GOT3 (cell line): Measurements from ENCODE around the gene KHSRP.
"Not testable (repeated sequence)": the region's sequence is repeated elsewhere in the genome, so short reads cannot be mapped to it uniquely, and the experiment has no call there.

ENCODE experiments used
- DNase-seq: peaks from one replicate; lab custom pipeline; 2025; ENCODE audit warnings: mixed read lengths; lab: John Stamatoyannopoulos, UW

Gene KHSRP

GRCh38 chr19:6417713-6418561 is 6.7 kb downstream of the KHSRP start:
- no peak for DNase-seq

DNA sequence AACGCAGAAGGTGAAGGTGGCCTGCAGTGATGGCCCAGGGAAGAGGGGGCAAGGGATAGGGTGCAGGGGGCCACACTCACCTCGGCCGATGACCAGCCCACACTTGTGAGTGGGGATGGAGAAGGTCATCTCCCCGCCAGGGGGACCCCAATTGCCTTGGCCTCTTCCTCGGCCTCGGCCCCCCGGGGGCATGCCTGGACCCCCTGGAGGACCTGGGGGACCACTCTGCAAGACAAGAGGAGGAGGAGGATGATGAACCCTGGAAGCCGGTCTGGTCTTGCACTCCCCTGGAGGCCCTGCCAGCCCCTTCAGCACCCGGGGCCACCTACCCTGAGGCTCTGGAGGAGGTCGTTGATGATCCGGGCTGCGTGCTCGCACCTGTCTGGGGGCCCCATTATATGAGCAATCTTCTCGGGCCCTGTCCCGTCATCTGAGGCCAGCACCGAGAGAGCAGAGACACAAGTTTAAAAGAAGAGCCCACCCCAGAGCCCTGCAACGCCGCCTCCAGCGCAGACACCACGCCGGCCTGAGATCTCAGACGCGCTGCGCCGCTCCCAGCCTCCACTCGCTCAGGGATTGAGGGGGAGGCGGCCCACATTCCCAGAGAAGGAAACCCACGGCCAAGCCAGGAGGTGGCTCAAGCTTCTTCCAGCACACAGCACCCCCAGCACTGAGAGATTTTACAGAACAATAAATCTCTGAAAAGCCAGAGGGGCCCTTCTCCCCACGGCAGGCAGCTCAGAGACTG is 7.8 kb downstream of the KHSRP start:
- no peak for DNase-seq

DNA sequence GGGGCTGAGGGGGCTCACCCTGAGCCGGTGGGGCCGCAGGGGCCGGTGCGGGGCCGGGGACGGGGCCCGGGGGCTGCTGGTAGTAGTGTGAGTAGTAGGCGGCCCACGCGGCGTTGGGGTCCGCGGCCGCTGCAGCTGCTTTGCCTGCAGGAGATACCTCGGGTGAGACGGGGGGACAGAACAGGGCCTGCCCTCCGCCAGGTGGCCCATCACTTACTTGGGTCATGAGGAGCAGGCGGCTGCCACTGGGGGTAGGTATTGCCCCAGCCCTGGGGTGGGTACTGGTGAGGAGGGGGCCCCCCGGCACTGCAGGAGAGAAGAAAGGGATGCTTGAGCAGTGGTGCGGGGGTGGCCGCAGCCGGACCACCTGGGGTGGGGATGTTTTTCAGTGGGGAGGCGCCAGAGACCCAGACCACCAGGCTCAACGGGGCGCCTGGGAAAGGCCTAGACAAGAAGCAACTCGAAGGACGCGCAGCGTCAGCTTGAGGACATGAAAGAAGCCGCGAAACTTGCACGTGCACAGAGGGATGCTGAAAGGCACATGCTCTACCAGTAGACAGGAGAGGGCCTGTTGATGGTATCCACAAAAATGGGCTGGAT is 8.9 kb downstream of the KHSRP start:
- no peak for DNase-seq

DNA sequence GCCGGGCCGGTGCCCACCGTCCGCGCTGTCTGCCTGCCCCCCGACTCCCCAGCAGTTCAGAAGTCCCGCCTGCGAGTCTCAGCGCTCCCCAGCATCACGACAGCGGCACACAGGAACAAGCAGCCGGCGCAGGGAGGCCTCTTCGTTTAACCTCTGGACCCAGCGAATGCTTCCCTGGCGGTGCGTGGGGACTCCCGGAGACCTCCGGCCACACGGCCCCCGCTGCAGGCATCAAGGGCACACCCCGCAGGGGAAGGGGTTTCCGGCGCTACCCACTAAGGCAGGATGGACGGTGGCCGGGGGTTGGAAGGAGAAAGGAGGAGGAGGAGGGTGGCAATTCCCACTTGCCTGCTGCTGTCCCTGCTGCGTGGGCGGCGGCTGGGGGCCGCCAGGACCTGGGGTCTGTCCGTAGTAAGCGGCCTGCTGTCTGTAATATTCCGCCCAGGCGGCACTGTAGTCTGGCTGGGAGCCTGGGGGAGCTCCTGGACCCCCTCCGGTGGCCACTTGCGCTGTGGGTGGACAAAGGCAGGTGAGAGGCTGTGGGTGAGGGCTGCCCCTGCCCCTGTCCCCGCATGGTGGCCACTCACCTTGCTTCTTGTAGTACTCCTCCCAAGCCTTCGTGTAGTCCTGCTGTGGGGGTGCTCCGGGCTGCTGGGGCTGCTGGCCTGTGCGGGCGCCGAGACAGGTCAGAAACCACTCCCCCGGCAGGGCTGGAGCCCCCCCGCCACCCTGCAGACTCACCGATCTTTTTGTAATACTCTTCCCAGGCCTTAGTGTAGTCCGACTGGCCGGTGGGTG is 9.6 kb downstream of the KHSRP start:
- no peak for DNase-seq

DNA sequence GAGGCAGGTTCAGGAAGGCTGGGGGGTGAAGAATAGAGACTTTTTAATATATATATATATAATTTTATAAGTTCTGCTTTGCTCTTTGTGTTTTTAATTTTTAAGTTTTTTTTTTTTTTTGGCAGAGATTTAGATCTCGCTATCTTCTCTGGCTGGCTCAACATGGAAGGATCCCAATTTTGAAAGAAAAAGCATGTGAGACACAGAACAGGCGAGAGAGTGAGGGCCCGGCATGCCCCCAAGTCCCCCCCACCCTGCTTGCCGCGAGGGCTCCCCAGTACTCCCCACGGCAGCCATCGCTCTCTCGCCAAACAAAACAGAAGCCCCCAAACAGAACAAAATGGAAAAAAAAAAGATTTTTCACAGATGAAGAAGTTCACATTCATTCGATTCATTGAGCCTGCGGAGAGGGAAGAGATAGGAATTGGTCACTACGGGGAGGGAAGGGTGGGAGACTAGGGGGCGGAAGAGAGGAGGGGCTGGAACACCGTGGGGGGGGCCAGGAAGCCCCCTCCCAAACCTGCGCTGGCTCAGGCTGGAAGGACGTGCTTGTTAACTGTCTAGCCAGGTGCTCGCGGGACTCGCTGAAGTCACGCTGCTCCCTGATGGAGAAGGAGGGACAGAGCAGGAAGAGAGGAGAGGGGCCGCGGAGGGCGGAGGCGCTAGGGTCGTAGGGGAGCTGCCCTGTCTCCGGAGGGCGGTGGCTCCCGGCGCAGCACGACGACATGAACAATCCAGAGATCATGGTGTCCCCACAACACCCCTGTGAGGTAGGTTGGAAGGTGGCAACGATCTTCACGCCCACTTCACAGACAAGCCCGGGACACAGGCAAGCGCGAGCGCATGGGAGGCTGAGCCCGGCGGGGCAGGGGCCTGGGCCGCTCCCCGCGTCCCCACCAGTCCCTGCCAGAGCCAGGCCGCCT is 10.6 kb downstream of the KHSRP start:
- no peak for DNase-seq

- no peak for DNase-seq
Measured at GRCh38 chr19:6413291-6413690, 11.3 kb downstream of the KHSRP start.

- DNase-seq, result no peak
Measured at GRCh38 chr19:6412447-6413091, 12.0 kb downstream of the KHSRP start.

GRCh38 chr19:6412061-6412446 is 12.6 kb downstream of the KHSRP start:
- DNase-seq, result no peak

DNA sequence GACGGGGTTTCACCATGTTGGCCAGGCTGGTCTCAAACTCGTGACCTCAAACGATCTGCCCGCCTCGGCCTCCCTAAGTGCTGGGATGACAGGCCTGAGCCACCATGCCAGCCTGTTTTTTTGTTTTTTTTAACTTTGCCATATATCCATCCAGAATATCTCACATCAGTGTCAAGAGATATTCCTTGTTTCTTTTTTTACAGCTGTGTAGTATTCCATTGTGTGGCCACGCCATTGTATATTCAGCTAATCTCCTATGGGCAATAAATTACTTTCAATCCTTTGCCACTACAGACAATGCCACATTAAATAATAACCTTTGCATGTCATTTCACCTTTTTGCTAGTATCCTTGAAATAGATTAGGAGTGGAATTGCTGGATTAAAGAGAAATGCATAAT is 15.3 kb downstream of the KHSRP start:
- no peak for DNase-seq

DNA sequence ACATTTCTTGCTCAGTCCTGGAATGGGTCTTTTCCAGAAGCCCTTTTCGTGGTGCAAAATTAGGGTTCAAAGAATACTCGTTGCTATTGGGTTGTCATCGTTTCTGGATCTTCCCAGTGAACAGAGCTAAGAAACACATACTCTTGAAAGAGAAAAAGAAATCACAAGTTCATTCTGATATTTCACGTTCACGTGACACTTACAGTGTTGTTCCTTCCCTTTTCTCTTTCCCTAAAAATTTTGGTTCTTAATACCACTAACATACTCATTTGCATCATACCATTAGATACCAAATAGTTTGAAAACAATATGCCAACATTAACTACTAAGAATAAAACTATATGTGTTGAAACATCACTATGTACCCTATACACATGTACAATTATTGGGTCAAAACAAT is 18.2 kb downstream of the KHSRP start:
- no peak for DNase-seq

DNA sequence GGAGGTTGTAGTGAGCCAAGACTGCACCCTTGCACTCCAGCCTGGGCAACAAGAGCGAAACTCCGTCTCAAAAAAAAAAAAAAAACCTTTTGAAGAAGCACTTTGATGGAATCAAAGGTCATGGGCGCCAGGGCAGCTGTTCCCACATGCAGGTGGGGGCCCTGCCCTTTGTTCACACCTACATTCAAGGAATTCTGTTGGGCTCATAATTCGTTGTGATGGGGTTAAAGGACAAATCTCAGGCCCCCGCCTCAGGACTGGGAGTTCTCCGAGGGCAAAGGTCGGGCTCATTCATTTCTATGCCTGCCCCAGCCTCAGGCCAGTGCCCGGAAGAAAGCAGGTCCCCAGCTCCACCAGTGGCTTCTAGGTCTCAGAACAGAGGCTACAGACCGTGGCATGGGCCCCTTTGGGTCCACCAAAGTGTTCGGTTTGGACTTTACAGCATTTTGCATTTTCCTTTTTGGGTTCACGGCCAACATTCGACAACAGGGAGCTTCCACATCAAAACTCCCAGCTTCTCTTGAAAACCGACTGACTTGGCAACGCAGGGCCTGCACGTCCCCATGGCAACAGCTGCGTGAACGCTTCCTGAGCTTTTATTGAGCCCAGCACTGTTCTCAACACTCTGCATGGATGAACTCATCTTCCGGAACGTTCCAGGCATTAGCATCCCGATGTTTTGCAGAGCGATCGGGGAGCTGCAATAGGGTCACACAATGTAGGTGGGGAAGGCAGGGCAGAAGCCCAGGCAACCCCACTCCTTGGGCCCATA is 21.6 kb downstream of the KHSRP start:
- no peak for DNase-seq

DNA sequence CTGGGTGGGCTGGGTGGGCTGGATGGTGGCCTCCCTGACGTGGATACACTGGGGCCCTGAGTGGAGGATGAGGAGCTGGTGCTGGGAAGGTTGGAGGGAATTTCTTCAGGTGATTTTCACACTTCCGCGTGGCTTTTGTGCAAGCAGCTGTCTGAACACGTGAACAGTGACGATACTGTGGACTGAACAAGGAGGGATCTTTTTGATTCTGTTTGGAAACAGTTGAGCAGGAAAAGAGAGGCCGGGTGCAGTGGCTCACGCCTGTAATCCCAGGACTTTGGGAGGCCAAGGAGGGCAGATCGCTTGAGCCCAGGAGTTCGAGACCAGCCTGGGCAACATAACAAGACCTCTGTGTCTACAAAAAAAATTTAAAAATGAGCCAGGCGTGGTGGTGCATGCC is 22.6 kb downstream of the KHSRP start:
- DNase-seq, result no peak

DNA sequence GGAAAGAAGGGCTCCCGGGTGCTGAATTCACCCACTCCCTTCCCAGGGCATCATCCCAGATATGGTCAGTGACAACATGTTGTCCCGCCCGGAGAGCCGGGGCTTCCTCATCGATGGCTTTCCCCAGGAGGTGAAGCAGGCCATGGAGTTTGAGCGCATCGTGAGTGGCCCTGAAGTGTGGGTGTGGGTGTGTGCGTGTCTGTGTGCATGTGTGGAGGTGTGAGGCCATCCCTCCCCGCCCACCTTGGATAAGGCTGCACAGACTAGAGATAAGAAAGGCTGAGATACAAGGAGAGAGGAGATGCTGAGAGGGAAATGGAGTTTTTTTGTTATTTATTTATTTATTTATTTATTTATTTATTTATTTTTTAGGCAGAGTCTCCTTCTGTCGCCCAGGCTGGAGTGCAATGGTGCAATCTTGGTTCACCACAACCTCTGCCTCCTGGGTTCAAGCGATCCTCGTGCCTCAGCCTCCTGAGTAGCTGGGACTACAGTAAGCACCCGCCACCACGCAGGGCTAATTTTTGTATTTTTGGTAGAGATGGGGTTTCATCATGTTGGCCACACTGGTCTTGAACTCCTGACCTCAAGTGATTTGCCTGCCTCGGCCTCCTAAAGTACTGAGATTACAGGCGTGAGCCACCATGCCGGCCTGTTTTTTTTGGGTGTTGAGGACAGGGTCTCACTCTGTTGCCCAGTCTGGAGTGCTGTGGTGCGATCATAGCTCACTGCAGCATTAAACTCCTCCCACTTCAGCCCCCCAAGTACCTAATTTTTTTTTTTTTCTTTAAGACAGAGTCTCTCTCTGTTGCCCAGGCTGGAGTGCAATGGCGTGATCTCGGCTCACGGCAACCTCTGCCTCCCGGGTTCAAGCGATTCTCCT is 24.3 kb downstream of the KHSRP start:
- not testable (repeated sequence) for DNase-seq

- DNase-seq, result no peak
Measured at GRCh38 chr19:6396305-6396704, 28.3 kb downstream of the KHSRP start.

- no peak for DNase-seq
Measured at GRCh38 chr19:6394831-6395230, 29.8 kb downstream of the KHSRP start.

DNA sequence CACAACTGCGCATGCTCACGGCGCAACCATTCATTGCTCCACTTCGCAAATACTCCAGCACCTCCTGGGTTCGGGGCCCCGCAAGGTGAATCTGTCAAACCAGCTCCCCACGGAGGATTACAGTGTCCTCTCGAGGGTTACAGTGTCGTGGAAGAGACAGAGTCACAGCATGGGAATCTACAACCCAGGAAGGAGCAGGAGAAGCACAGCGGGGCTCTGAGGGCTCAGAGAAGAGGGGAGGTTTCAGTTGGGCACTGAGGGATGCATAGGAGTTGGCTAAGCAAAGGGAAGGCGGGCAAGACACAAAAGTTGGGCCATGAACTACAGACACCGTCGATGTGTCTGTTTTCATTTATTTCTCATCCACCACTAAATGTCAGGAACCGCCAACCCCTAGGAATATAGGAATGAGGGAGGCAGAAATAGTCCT is 30.6 kb downstream of the KHSRP start:
- no peak for DNase-seq

DNA sequence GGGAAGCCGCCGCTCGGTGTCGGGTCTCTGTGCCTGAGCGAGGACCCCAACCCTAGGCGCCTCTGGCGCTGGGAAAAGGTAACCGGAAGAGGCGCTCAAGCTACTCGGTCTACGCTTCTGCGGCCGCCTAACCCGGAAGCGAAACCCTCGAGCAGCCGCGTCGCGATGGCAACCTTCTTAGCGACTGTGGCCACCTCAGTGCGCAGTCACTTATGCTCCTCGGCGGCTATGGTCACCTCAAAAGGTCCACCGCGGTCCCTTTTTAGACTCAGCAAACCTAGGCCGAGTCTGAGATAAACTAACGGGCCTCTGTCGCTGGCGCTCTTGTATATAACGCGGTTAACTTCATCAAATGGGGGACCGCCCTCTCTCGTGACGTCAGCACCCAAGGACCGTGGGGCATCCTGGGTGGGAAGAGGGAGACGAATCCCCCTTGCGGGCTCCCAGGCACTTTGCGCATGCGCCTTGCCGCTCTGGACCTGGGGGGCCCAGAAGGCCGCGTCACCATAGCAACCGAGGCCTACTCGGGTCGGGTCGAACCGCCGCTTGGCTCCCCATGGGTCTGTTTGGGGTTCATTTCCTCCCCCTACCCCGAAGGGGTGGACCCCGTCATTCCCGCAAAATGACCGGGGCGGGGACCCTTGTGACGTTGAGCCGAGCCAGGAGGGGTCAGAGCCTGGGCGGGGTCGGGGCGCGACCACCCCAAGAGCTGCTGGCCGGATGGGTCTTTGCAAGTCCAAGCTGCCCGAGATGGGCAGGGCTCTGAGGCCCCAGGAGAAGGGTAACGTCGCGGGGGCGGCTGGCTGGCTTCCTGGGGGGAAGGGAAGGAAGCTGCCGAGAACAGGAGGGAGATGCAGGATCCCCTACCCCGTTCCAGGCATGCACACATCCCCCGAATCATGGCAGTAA is 31.3 kb downstream of the KHSRP start, which contains the start of gene GTF2F1:
Gene GTF2F1 (minus strand): TSS at position 91 of the 909 bp plus-strand sequence. CDS start 169 bp downstream, outside the sequence.
- DNase-seq, result peak; percentile 81
